Stimulated activated CD4-positive, alpha-beta T cell treated with anti-CD3 and anti-CD28 coated beads, TNF-alpha, amount 100 ng/mL, for 4 hours (primary cell): ENCODE data around the gene AFF1.

Experiments used
- DNase-seq, 3 experiments: peaks; one replicate each; pipeline ENCODE4 v3.0.0-alpha.2; 2020; ENCODE audit warnings: low read depth in 3 of 3

The AFF1 gene

DNA sequence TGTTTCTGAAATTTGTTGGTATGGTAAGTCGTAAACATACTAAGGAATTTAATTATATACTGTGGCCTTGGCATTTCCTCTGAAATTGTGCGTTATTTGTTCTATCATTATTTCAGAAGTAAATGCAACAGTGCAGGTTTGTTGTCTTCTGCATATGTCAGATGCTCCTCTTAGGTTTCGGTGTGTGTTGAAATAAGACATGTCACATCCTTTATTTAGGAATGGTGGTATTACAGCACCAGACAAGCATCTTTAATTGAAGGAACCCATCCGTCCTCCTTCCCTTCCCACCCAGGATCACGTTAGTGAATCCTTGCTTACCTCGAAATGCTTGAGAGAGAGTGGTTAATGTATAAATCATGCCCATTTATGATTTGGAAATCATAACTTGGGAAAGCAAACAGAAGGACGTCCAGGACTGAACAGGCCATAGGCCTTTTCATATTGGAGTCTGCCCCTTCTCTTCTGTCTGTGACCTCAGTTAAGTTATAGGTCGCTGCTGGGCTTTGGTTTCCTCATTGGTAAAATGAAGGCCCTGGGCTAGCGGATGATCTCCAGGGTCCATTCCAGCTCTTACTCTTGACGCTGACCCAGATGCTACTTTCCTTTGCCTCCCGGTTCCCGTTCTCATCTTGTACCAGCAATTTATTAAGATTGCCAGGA is 151.5 kb downstream of the AFF1 start:
- DNase-seq: no peak

- DNase-seq: no peak
Observed at GRCh38 chr4:87087015-87087414, 152.2 kb downstream of the AFF1 start.

- DNase-seq: no peak
Observed at GRCh38 chr4:87087420-87087819, 152.6 kb downstream of the AFF1 start.

GRCh38 chr4:87088186-87088585 is 153.4 kb downstream of the AFF1 start:
- no peak for DNase-seq

DNA sequence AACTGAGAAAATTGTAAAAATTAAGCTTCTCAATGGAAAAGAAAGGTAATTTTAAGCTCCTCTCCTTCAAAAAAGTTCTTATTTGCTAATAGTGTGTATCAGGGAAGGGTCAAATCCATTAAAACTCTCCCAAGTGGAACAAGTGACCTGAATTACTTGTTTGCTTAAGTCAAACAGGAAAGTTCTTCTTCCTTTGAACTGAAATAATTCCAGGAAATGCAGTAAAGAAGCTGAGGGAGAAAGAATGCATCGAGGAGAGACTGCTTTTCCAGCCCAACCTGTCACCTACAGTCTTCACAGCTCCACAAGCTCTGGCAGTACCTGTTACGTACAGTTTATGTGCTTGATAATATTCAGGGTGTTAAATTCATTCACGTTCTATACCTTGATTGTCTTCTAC is 154.6 kb downstream of the AFF1 start:
- no peak for DNase-seq

GRCh38 chr4:87090305-87090704 is 155.5 kb downstream of the AFF1 start:
- no peak for DNase-seq

GRCh38 chr4:87092389-87093141 is 157.8 kb downstream of the AFF1 start:
- no peak for DNase-seq

GRCh38 chr4:87093443-87094123 is 158.8 kb downstream of the AFF1 start:
- DNase-seq: peak in 1 of 3 experiments; percentile 15

DNA sequence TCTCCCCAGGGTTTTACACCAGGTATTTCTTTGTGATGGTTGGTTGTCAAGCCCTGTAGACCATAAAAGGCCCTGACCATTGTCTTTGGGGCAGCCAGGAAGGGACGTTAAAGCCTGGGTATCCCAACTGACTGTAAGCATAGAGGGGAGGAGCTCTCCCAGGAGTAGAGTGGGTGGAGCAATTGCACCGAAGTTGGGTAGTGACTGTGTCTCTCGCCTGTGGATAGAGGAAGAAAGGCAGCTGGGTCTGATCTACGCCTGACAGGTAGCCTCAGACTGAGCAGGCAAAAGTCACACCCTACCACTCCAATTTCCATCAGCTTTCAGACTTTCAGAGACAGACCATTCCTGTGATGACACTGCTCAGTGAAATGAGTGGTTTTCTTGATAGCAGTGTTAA is 162.3 kb downstream of the AFF1 start:
- DNase-seq: no peak

DNA sequence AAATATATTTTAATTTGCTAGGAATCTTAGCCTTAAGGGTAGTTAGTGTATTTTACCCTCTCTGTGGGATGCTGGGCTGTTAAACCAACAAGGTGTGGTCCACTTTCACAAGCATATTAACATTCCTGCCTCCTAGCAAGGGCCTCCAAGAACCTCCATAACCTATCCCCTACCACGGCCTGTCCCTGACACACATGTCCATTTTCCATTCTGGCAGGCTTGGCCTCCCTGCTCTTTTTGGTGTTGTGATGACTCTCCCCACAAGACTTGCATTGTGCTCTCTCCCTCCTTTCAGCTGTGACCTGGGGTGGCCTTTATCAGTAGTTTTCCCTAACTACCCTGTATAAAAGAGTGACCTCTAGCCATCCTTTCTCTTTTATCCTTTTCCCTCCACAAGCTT is 165.4 kb downstream of the AFF1 start:
- no peak for DNase-seq

GRCh38 chr4:87101543-87102199 is 166.9 kb downstream of the AFF1 start:
- no peak for DNase-seq

DNA sequence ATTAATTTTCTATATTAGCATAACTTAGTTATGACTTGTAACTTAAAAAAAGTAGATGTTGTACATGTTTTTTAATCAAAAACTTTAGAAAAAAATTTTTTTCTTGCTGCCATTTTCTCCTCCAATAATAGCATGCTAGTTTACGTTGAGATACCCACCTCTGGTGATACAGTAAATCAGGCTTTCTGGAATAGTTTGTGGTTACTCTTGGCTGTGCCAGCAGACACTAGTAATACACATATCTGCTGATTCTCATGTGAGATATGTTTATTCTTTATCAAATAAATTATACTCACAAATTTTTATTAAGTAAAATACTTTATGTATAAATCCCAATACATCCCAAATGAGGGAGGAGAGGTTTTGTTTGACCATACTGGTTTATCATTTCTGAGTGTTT is 168.3 kb downstream of the AFF1 start:
- DNase-seq: no peak

DNA sequence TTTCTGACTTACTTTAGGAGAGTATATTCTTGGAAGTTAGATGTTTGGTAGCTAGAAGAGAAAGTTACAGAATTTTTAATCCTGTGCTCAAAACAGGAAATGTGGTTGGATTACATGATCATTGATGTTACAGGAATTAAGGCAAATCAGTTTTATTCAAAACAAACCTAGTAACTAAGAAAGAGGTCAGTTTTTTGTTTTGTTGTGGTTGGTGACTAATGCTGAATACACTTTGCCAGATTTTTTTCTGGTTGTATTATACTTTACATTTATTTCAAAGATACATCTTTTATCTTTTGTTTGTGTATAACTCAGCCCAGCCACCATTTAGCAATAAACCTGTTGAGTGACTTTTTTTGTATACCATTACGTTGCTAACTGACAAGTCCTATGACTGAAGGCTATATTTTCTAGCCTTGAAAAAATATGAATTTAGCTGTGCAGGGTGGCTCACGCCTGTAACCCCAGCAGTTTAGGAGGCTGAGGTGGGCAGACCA is 168.9 kb downstream of the AFF1 start:
- no peak for DNase-seq

DNA sequence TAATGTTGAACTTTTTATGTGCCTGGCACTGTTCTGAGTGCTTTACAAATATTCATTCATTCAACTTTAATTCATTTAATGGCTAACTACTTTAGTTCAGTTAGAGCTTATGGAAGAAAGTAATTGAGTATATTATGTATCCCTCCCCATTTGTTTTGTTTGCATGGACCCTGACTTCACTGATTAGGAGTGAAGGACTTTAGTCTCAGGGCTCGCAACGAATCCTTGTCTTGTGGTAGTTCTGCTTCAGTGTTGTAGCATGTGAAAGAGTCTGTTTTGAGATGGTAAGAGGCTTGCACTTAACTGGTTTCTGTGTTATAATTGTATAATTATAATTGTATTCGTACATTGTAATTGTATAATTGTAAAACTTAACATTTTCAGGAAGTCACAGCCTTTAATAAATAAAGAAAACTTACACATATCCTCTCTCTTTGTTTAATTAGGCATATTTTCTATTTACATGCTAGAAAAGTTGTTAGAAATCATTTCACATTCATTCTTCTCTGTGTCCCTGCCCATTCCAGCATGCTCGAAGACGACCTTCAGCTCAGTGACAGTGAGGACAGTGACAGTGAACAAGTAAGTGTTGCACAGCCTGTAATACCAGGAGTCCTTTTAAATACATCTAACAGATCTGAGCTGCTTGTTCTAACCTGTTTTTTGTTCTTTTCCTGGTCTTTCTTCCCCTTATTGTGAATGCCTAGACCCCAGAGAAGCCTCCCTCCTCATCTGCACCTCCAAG is 170.5 kb downstream of the AFF1 start:
- DNase-seq: no peak

DNA sequence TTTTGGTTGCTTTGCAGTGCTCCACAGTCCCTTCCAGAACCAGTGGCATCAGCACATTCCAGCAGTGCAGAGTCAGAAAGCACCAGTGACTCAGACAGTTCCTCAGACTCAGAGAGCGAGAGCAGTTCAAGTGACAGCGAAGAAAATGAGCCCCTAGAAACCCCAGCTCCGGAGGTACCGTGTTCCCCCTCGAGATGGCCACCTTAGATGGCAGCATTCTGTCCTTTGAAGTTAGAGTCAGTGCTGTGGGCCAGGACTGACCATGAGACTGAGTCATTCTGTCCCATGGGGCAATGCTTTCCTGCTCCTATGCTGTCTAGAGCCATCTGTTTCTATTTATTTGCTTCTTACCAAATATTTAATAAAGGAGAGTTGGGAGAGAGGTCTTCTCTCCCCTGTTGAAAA is 173.3 kb downstream of the AFF1 start:
- DNase-seq: no peak

- no peak for DNase-seq
Observed at GRCh38 chr4:87109121-87109520, 174.3 kb downstream of the AFF1 start.

DNA sequence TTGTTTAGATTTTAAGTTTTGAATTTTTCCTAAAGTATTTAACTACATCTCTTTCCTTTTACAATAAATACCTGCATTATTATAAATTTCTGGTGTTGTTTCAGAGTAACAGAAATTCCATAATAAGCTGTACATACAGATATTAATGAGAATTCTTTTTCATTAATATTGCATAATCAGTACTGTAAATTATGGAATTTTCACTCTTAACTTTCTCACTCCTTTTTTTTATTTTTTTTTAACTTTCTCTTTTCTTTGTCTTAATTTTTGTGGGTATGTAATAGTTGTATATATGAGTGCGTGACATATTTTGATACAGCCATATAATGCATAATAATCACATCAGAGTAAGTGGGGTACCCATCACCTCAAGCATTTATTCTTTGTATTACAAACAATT is 175.1 kb downstream of the AFF1 start:
- DNase-seq: no peak

- no peak for DNase-seq
Observed at GRCh38 chr4:87112063-87112462, 177.3 kb downstream of the AFF1 start.

GRCh38 chr4:87114245-87115062 is 179.6 kb downstream of the AFF1 start:
- no peak for DNase-seq

DNA sequence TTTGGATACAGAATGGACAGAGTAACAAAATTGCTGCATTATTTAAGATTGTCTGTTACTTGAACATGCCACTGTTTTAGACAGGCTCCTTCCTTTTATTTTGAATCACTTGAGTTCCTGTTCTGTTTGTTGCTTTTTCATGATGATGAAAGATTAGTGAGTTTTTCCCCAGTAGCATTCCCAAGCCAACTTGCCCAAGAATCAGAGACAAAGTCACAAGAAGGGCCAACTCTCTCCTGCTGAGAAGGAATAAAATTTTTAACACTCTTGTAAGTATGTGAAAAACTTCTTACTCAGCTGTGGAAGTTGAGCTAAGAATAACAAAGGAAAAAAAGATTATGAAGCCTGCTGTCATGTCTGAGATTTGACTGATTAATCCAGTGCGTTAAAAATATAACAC is 181.4 kb downstream of the AFF1 start:
- no peak for DNase-seq
